Measurements from ENCODE around the gene LMOD2. TPM values are rescaled to one million over a fixed set of nuclear protein-coding genes. Genes with fewer than 3 reads are reported as not detected.

The LMOD2 gene
- total RNA-seq, 4 donors from 2014 or later: not detected

DNA sequence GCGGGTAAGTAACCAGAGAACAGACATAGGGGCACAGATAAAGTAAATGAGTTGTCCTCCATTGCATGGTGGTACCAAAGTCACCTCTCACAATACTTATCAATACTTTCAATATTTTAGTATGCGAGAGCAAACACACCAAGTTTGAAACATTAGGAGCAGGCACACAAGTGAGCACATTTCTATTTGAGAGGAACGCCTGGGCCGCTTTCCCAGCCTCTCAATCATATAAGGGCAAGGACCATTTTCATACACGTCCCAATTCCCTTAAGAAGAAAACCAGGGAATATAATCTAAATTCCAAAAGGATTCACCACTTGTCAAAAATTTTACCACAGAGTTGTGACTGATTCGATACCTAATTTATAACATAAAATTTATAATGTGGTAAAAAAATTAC is 7.5 kb downstream of the LMOD2 start:
- Histone ChIP-seq H3K27ac (no peak overlapping the region), H3K27me3 (no peaks in the 10 kb centered on the region), H3K4me1 (peaks cover 0 to 7% (median 0%) of the 10 kb centered on the region in 4 donors), H3K4me3 (no peak overlapping the region), H3K36me3 (no peaks in the 10 kb centered on the region), H3K9me3 (no peaks in the 10 kb centered on the region)
- DNase-seq: no peak
- TF ChIP-seq POLR2A (IDR thresholded peaks at IDR 0.05): no peak
- TF ChIP-seq CTCF (IDR thresholded peaks at IDR 0.05): no peak

- H3K27ac ChIP-seq: no peak overlapping the region
These were observed 9.5 kb downstream of the LMOD2 start for GRCh38 chr7:123665157-123665556.

DNA sequence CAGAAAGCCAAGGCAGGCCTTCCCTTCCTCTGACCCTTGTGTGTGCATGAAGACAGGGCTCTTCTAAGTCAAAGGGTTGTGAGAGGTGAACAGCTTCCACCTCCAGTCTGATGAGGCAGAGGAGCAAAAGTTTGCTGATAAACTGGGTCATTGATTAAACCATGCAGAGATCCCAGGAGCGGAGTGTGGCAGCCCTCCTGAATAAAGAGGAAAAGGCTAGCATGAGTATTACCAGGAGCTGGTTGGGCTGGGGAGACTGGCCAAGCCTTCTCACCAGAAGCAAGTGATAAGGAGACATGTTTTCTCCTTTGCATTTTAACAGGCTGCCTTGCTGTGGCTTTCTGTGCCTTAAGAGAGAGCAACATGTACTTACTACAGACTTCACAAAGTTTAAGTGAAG is 10.2 kb downstream of the LMOD2 start:
- no peaks in the 10 kb centered on the region for H3K9me3 ChIP-seq
- no peak overlapping the region for H3K4me3 ChIP-seq
- TF ChIP-seq POLR2A (IDR thresholded peaks at IDR 0.05) (no peak), CTCF (IDR thresholded peaks at IDR 0.05) (no peak)
- H3K27me3 ChIP-seq: no peaks in the 10 kb centered on the region
- H3K36me3 ChIP-seq: no peaks in the 10 kb centered on the region
- DNase-seq: no peak
- H3K27ac ChIP-seq: no peak overlapping the region
- no peaks in the 10 kb centered on the region for H3K4me1 ChIP-seq

More at GRCh38 chr7:123665157-123665556, 9.5 kb downstream of the LMOD2 start:
- TF ChIP-seq CTCF (IDR thresholded peaks at IDR 0.05) (no peak), POLR2A (IDR thresholded peaks at IDR 0.05) (no peak)
- Histone ChIP-seq H3K36me3 (no peaks in the 10 kb centered on the region), H3K9me3 (no peaks in the 10 kb centered on the region), H3K4me3 (no peak overlapping the region), H3K27me3 (no peaks in the 10 kb centered on the region), H3K4me1 (no peaks in the 10 kb centered on the region)
- no peak for DNase-seq

- DNase-seq: no peak
- Histone ChIP-seq H3K4me1 (no peaks in the 10 kb centered on the region), H3K9me3 (no peaks in the 10 kb centered on the region), H3K4me3 (no peak overlapping the region), H3K36me3 (no peaks in the 10 kb centered on the region), H3K27me3 (no peaks in the 10 kb centered on the region), H3K27ac (no peak overlapping the region)
- TF ChIP-seq CTCF (IDR thresholded peaks at IDR 0.05) (no peak), POLR2A (IDR thresholded peaks at IDR 0.05) (no peak)
These were observed 10.8 kb downstream of the LMOD2 start for GRCh38 chr7:123666492-123666891.

- H3K4me3 ChIP-seq: no peak overlapping the region
- DNase-seq: no peak
- no peak for TF ChIP-seq CTCF (IDR thresholded peaks at IDR 0.05)
- no peaks in the 10 kb centered on the region for H3K9me3 ChIP-seq
- H3K4me1 ChIP-seq: no peaks in the 10 kb centered on the region
- no peaks in the 10 kb centered on the region for H3K27me3 ChIP-seq
- H3K36me3 ChIP-seq: no peaks in the 10 kb centered on the region
- no peak overlapping the region for H3K27ac ChIP-seq
These were observed 13.8 kb downstream of the LMOD2 start for GRCh38 chr7:123669485-123669884.

- no peak overlapping the region for H3K4me3 ChIP-seq
- no peak for TF ChIP-seq POLR2A (IDR thresholded peaks at IDR 0.05)
- TF ChIP-seq CTCF (IDR thresholded peaks at IDR 0.05): no peak
- H3K27me3 ChIP-seq: no peaks in the 10 kb centered on the region
These were observed 17.6 kb downstream of the LMOD2 start for GRCh38 chr7:123673137-123673732.

More at GRCh38 chr7:123673137-123673732, 17.6 kb downstream of the LMOD2 start:
- H3K4me1 ChIP-seq: no peaks in the 10 kb centered on the region
- H3K36me3 ChIP-seq: no peaks in the 10 kb centered on the region
- H3K9me3 ChIP-seq: no peaks in the 10 kb centered on the region
- DNase-seq: no peak
- no peak overlapping the region for H3K27ac ChIP-seq

Measured in Peyer's patch (tissue), 4 donors.